Stimulated activated CD8-positive, alpha-beta memory T cell treated with anti-CD3 and anti-CD28 coated beads, Interleukin-4, amount 100 ng/mL, for 4 hours (primary cell): ENCODE data around the gene MOB1B.
"Not testable (repeated sequence)": the region's sequence is repeated elsewhere in the genome, so short reads cannot be mapped to it uniquely, and the experiment has no call there.

Experiments used
- DNase-seq, 2 donors: peaks; one replicate each; pipeline ENCODE4 v3.0.0-alpha.2; 2020; ENCODE audit warnings: low read depth in 2 of 2, low spot score in 1 of 2

The MOB1B gene

GRCh38 chr4:71005025-71005424, 102.9 kb downstream of the MOB1B start:
- DNase-seq: not testable (repeated sequence)

- no peak for DNase-seq
These were observed 104.2 kb downstream of the MOB1B start for GRCh38 chr4:71006203-71006907.

- DNase-seq: no peak
These were observed 106.0 kb downstream of the MOB1B start for GRCh38 chr4:71008196-71008595.

GRCh38 chr4:71009086-71009485, 106.9 kb downstream of the MOB1B start:
- no peak for DNase-seq

GRCh38 chr4:71009890-71010588, 107.9 kb downstream of the MOB1B start:
- no peak for DNase-seq

- DNase-seq: no peak
These were observed 109.3 kb downstream of the MOB1B start for GRCh38 chr4:71011451-71011850.

GRCh38 chr4:71017391-71017790, 115.2 kb downstream of the MOB1B start:
- DNase-seq: not testable (repeated sequence)

- no peak for DNase-seq
These were observed 118.4 kb downstream of the MOB1B start for GRCh38 chr4:71020611-71021010.

- no peak for DNase-seq
These were observed 123.5 kb downstream of the MOB1B start for GRCh38 chr4:71025654-71026053.

- no peak for DNase-seq
These were observed 123.9 kb downstream of the MOB1B start for GRCh38 chr4:71026086-71026485.

- no peak for DNase-seq
These were observed 125.4 kb downstream of the MOB1B start for GRCh38 chr4:71027611-71028010.

- DNase-seq: no peak
These were observed 127.3 kb downstream of the MOB1B start for GRCh38 chr4:71029504-71029903.

GRCh38 chr4:71032106-71032505, 129.9 kb downstream of the MOB1B start:
- not testable (repeated sequence) for DNase-seq
